ENCODE measurements around the gene CORO2B.

The CORO2B gene

DNA sequence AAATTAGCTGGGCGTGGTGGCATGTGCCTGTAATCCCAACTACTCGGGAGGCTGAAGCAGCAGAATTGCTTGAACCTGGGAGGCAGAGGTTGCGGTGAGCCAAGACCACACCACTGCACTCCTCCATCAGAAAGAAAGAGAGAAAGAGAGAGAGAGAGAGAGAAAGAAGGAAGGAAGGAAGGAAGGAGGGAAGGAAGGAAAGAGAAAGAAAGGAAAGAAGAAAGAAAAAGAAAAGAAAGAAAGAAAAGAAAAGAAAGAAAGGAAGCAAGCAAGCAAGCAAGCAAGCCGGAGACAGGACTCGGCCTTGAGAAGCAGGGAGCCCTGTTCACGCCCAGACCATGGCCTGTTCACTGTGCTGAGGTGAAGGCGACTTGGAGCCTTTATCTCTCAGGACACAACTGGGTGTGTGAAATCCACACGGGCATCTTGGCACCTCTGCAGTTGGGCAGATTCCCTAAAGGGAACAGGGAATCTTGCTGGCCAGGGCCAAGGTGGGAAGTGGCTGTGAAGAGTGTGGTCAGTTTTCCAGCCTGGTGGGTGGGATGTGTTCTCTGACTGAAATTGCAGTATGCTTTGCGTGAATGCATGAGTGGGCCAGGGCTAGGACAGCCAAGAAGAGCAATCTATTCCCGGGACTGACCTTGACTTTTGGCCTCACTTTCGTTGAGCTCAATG is 90.3 kb downstream of the CORO2B start:
- TF ChIP-seq GABPA (IDR thresholded peaks at IDR 0.05; ENCODE audit: low read depth) (no peak), SPI1 (IDR thresholded peaks at IDR 0.05; ENCODE audit: borderline replicate concordance, low read depth) (no peak), POLR2AphosphoS5 (IDR thresholded peaks at IDR 0.05; ENCODE audit: low read depth) (no peak)
- TF ChIP-seq, protein P1, sequence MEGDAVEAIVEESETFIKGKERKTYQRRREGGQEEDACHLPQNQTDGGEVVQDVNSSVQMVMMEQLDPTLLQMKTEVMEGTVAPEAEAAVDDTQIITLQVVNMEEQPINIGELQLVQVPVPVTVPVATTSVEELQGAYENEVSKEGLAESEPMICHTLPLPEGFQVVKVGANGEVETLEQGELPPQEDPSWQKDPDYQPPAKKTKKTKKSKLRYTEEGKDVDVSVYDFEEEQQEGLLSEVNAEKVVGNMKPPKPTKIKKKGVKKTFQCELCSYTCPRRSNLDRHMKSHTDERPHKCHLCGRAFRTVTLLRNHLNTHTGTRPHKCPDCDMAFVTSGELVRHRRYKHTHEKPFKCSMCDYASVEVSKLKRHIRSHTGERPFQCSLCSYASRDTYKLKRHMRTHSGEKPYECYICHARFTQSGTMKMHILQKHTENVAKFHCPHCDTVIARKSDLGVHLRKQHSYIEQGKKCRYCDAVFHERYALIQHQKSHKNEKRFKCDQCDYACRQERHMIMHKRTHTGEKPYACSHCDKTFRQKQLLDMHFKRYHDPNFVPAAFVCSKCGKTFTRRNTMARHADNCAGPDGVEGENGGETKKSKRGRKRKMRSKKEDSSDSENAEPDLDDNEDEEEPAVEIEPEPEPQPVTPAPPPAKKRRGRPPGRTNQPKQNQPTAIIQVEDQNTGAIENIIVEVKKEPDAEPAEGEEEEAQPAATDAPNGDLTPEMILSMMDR (IDR thresholded peaks at IDR 0.05; ENCODE audit: insufficient read depth, low read length): no peak
- TF ChIP-seq, protein P2, sequence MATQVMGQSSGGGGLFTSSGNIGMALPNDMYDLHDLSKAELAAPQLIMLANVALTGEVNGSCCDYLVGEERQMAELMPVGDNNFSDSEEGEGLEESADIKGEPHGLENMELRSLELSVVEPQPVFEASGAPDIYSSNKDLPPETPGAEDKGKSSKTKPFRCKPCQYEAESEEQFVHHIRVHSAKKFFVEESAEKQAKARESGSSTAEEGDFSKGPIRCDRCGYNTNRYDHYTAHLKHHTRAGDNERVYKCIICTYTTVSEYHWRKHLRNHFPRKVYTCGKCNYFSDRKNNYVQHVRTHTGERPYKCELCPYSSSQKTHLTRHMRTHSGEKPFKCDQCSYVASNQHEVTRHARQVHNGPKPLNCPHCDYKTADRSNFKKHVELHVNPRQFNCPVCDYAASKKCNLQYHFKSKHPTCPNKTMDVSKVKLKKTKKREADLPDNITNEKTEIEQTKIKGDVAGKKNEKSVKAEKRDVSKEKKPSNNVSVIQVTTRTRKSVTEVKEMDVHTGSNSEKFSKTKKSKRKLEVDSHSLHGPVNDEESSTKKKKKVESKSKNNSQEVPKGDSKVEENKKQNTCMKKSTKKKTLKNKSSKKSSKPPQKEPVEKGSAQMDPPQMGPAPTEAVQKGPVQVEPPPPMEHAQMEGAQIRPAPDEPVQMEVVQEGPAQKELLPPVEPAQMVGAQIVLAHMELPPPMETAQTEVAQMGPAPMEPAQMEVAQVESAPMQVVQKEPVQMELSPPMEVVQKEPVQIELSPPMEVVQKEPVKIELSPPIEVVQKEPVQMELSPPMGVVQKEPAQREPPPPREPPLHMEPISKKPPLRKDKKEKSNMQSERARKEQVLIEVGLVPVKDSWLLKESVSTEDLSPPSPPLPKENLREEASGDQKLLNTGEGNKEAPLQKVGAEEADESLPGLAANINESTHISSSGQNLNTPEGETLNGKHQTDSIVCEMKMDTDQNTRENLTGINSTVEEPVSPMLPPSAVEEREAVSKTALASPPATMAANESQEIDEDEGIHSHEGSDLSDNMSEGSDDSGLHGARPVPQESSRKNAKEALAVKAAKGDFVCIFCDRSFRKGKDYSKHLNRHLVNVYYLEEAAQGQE (IDR thresholded peaks at IDR 0.05; ENCODE audit: insufficient replicate concordance, low read depth): no peak
- H3K27me3 ChIP-seq (ENCODE audit: insufficient read depth, poor library complexity, severe bottlenecking): no peaks in the 10 kb centered on the region
- H3K4me3 ChIP-seq (replicated peaks; ENCODE audit: insufficient read depth, low read length): no peak overlapping the region
- no peak overlapping the region for H3K27ac ChIP-seq (replicated peaks)
- DNase-seq (ENCODE audit: low read depth in 1 of 2, low spot score in 1 of 2): no peak

DNA sequence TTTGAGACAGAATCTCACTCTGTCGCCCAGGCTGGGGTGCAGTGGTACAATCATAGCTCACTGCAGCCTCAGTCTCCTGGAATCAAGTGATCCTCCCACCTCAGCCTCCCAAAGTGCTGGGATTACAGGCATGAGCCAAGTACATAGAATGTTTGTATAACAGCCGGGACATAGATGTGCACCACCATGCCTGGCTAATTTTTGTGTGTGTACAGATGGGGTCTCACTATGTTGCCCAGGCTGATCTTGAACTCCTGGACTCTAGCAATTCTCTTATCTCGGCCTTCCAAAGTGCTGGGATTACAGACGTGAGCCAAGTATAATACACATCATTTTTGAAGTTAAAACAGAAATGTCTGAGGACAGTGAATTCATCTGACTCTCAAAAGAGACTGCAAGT is 93.5 kb downstream of the CORO2B start:
- DNase-seq (ENCODE audit: low read depth in 1 of 2, low spot score in 1 of 2): no peak
- TF ChIP-seq, protein P2 (IDR thresholded peaks at IDR 0.05; ENCODE audit: insufficient replicate concordance, low read depth): no peak
- TF ChIP-seq, protein P1 (IDR thresholded peaks at IDR 0.05; ENCODE audit: insufficient read depth, low read length): no peak
- TF ChIP-seq GABPA (IDR thresholded peaks at IDR 0.05; ENCODE audit: low read depth) (no peak), SPI1 (IDR thresholded peaks at IDR 0.05; ENCODE audit: borderline replicate concordance, low read depth) (no peak), POLR2AphosphoS5 (IDR thresholded peaks at IDR 0.05; ENCODE audit: low read depth) (no peak)
- H3K4me3 ChIP-seq (replicated peaks; ENCODE audit: insufficient read depth, low read length): no peak overlapping the region
- H3K27ac ChIP-seq (replicated peaks): no peak overlapping the region
- H3K27me3 ChIP-seq (ENCODE audit: insufficient read depth, poor library complexity, severe bottlenecking): no peaks in the 10 kb centered on the region

DNA sequence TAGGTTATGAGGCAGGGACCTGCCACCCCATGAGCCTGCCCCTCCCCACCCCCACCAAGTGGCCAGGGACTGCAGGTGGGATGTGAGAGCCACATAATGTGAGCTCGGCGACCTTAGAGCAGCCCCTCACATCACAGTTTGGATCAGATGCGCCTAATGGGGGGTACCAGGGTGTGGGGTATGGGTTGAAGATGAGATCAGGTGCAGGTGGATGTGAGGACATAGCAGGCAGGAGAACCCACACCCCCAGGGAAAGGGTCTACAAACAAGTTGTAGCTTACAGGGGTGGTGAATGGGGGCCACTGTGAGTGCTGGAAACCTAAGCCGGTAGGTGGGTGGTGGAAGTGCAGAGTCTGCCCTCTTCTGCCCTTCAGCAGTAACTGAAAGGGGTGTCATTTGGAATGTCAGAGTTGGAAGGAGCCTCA is 94.0 kb downstream of the CORO2B start:
- no peak for DNase-seq (ENCODE audit: low read depth in 1 of 2, low spot score in 1 of 2)

More for the DNA sequence above, 94.0 kb downstream of the CORO2B start:
- no peak overlapping the region for H3K4me3 ChIP-seq (replicated peaks; ENCODE audit: insufficient read depth, low read length)
- no peaks in the 10 kb centered on the region for H3K27me3 ChIP-seq (ENCODE audit: insufficient read depth, poor library complexity, severe bottlenecking)
- H3K27ac ChIP-seq (replicated peaks): no peak overlapping the region
- TF ChIP-seq, protein P2 (IDR thresholded peaks at IDR 0.05; ENCODE audit: insufficient replicate concordance, low read depth): no peak
- no peak for TF ChIP-seq SPI1 (IDR thresholded peaks at IDR 0.05; ENCODE audit: borderline replicate concordance, low read depth)
- TF ChIP-seq GABPA (IDR thresholded peaks at IDR 0.05; ENCODE audit: low read depth): no peak
- TF ChIP-seq, protein P1 (IDR thresholded peaks at IDR 0.05; ENCODE audit: insufficient read depth, low read length): no peak
- no peak for TF ChIP-seq POLR2AphosphoS5 (IDR thresholded peaks at IDR 0.05; ENCODE audit: low read depth)
